ENCODE results near the gene RAPGEF5.

The RAPGEF5 gene

GRCh38 chr7:22292531-22292930, 64.4 kb downstream of the RAPGEF5 start:
- DNase-seq (ENCODE audit: low read depth in 1 of 2, low spot score in 1 of 2), result no peak
- Histone ChIP-seq H3K27me3 (ENCODE audit: insufficient read depth, poor library complexity, severe bottlenecking) (no peaks in the 10 kb centered on the region), H3K4me3 (replicated peaks; ENCODE audit: insufficient read depth, low read length) (no peak overlapping the region), H3K27ac (replicated peaks) (no peak overlapping the region)
- no peak for TF ChIP-seq POLR2AphosphoS5 (IDR thresholded peaks at IDR 0.05; ENCODE audit: low read depth)
- no peak for TF ChIP-seq SPI1 (IDR thresholded peaks at IDR 0.05; ENCODE audit: borderline replicate concordance, low read depth)
- TF ChIP-seq REST (IDR thresholded peaks at IDR 0.05; ENCODE audit: insufficient replicate concordance, low read depth), result no peak
- TF ChIP-seq CTCF (IDR thresholded peaks at IDR 0.05; ENCODE audit: insufficient read depth, low read length), result no peak
- TF ChIP-seq GABPA (IDR thresholded peaks at IDR 0.05; ENCODE audit: low read depth), result no peak

- no peak overlapping the region for H3K4me3 ChIP-seq (replicated peaks; ENCODE audit: insufficient read depth, low read length)
- TF ChIP-seq GABPA (IDR thresholded peaks at IDR 0.05; ENCODE audit: low read depth) (no peak), SPI1 (IDR thresholded peaks at IDR 0.05; ENCODE audit: borderline replicate concordance, low read depth) (no peak), POLR2AphosphoS5 (IDR thresholded peaks at IDR 0.05; ENCODE audit: low read depth) (no peak)
- no peak overlapping the region for H3K27ac ChIP-seq (replicated peaks)
- H3K27me3 ChIP-seq (ENCODE audit: insufficient read depth, poor library complexity, severe bottlenecking), result no peaks in the 10 kb centered on the region
- no peak for DNase-seq (ENCODE audit: low read depth in 1 of 2, low spot score in 1 of 2)
Observed at GRCh38 chr7:22291977-22292376, 65.0 kb downstream of the RAPGEF5 start.

- DNase-seq (ENCODE audit: low read depth in 1 of 2, low spot score in 1 of 2), result no peak
- no peak overlapping the region for H3K4me3 ChIP-seq (replicated peaks; ENCODE audit: insufficient read depth, low read length)
- TF ChIP-seq REST (IDR thresholded peaks at IDR 0.05; ENCODE audit: insufficient replicate concordance, low read depth), result no peak
- H3K27ac ChIP-seq (replicated peaks), result no peak overlapping the region
- no peaks in the 10 kb centered on the region for H3K27me3 ChIP-seq (ENCODE audit: insufficient read depth, poor library complexity, severe bottlenecking)
Observed at GRCh38 chr7:22288202-22288601, 68.8 kb downstream of the RAPGEF5 start.

- no peak for TF ChIP-seq GABPA (IDR thresholded peaks at IDR 0.05; ENCODE audit: low read depth)
- no peak for TF ChIP-seq CTCF (IDR thresholded peaks at IDR 0.05; ENCODE audit: insufficient read depth, low read length)
- no peak for TF ChIP-seq REST (IDR thresholded peaks at IDR 0.05; ENCODE audit: insufficient replicate concordance, low read depth)
- TF ChIP-seq POLR2AphosphoS5 (IDR thresholded peaks at IDR 0.05; ENCODE audit: low read depth), result no peak
- TF ChIP-seq SPI1 (IDR thresholded peaks at IDR 0.05; ENCODE audit: borderline replicate concordance, low read depth), result no peak
Observed at GRCh38 chr7:22287412-22287811, 69.5 kb downstream of the RAPGEF5 start.

More at GRCh38 chr7:22287412-22287811, 69.5 kb downstream of the RAPGEF5 start:
- H3K4me3 ChIP-seq (replicated peaks; ENCODE audit: insufficient read depth, low read length), result no peak overlapping the region
- no peaks in the 10 kb centered on the region for H3K27me3 ChIP-seq (ENCODE audit: insufficient read depth, poor library complexity, severe bottlenecking)
- no peak overlapping the region for H3K27ac ChIP-seq (replicated peaks)
- no peak for DNase-seq (ENCODE audit: low read depth in 1 of 2, low spot score in 1 of 2)

All from HL-60 (cell line).